Left lung (tissue), 10 donors: Measurements from ENCODE around the gene UBL4A. TPM values are rescaled to one million over a fixed set of nuclear protein-coding genes. Genes with fewer than 3 reads are reported as not detected.
A peak's percentile ranks its signal among the peaks of the same experiment; 100 is the strongest.

Source experiments
- ATAC-seq: fragments of 200-7000 bp; cut with Tn5 transposase; one replicate; pipeline ENCODE4 v1.9.1; 2020; ENCODE audit warnings: moderate library complexity
- DNase-seq, 4 donors: peaks; one replicate each; pipeline ENCODE4 v3.0.0-alpha.2; 2013 to 2020
- H3K27ac ChIP-seq, 2 donors: fragments of 200-600 bp; sonication (generic) in 1 of 2; one replicate each; pipeline versions ENCODE4 v1.5.0 to v1.8.0; 2020 to 2021
- H3K27me3 ChIP-seq, 2 donors: fragments of 200-600 bp; sonication (generic) in 1 of 2; one replicate each; pipeline versions ENCODE4 v1.5.0 to v1.8.0; 2020 to 2021
- H3K36me3 ChIP-seq, 2 donors: fragments of 200-600 bp; sonication (generic) in 1 of 2; one replicate each; pipeline versions ENCODE4 v1.5.0 to v1.8.0; 2020 to 2021
- H3K4me1 ChIP-seq, 2 donors: fragments of 200-600 bp; one replicate each; pipeline ENCODE4 v1.8.0; 2021
- H3K4me3 ChIP-seq, 2 donors: fragments of 200-600 bp; sonication (generic) in 1 of 2; one replicate each; pipeline versions ENCODE4 v1.5.0 to v1.8.0; 2020 to 2021; ENCODE audit warnings: mild to moderate bottlenecking in 1 of 2
- H3K9me3 ChIP-seq, 2 donors: fragments of 200-600 bp; sonication (generic) in 1 of 2; one replicate each; pipeline versions ENCODE4 v1.5.0 to v1.8.0; 2020 to 2021
- CTCF ChIP-seq, 2 donors: fragments of 200-600 bp; sonication (generic) in 1 of 2; IDR thresholded peaks; one replicate each; pipeline versions ENCODE4 v1.5.0 to v1.8.0; 2021; ENCODE audit warnings: antibody characterized with exemption in 2 of 2
- intact Hi-C, 2 donors: fragments of 100-400 bp; cut with DNase I; formaldehyde crosslinking; loops; one replicate each; pipeline versions ENCODE4 v1.11.2 to v1.14.2; 2022
- polyA plus RNA-seq, 6 donors: library from polyadenylated mRNA; unstranded; fragments of 120-200 nt; gene quantifications; one replicate each; pipeline ENCODE4 v1.2.1, GENCODE V29; 2013; ENCODE audit not compliant: insufficient read length in 6 of 6
- total RNA-seq, 2 donors: library from RNA; stranded (reverse); fragmentation: NEBNext Ultra II Directional; extraction: Animal tissue kit (Norgen Biotek cat#: 25700); gene quantifications; one replicate each; pipeline ENCODE4 v1.2.1, GENCODE V29; 2021
- donor health status: DM: no; HTN: yes; CAD: no.
- donor health status: DM: no; HTN: no; CAD: no.

Gene UBL4A
- total and polyA plus RNA-seq, 8 donors, result 24.7 to 37.9 (median 29.1) TPM

GRCh38 chrX:154444755-154445246, 41.6 kb downstream of the UBL4A start:
- Histone ChIP-seq H3K9me3 (no peaks in the 10 kb centered on the region), H3K27me3 (no peaks in the 10 kb centered on the region), H3K27ac (peak overlapping the region in 1 of 2 donors; percentile 74), H3K36me3 (peaks cover 0 to 60% of the 10 kb centered on the region in 2 donors), H3K4me3 (peak overlapping the region; percentile 44 to 66), H3K4me1 (peaks cover 0 to 13% of the 10 kb centered on the region in 2 donors)
- no peak for TF ChIP-seq CTCF (IDR thresholded peaks at IDR 0.05)
- ATAC-seq, result no peak
- intact Hi-C loops, result no loop called here
- DNase-seq, result no peak

GRCh38 chrX:154443992-154444754, 42.2 kb downstream of the UBL4A start, which contains the start of gene FAM50A:
FAM50A (plus strand) TSS chrX:154444141; CDS start chrX:154444236, 95 bp downstream.
- peak in 3 of 4 donors; percentile 74 to 94 (median 79) for DNase-seq
- ATAC-seq, result peak; percentile 89
- H3K9me3 ChIP-seq, result no peaks in the 10 kb centered on the region
- peaks cover 0 to 13% of the 10 kb centered on the region in 2 donors for H3K4me1 ChIP-seq
- no peaks in the 10 kb centered on the region for H3K27me3 ChIP-seq
- H3K4me3 ChIP-seq, result peak within 1 kb of the TSS; percentile 44 to 66
- TF ChIP-seq CTCF (IDR thresholded peaks at IDR 0.05), result no peak
- intact Hi-C loops, result no loop called here
- peaks cover 0 to 59% of the 10 kb centered on the region in 2 donors for H3K36me3 ChIP-seq
- peak within 1 kb of the TSS; percentile 67 to 74 for H3K27ac ChIP-seq

- H3K9me3 ChIP-seq, result no peaks in the 10 kb centered on the region
- peak overlapping the region in 1 of 2 donors; percentile 66 for H3K4me3 ChIP-seq
- peaks cover 0 to 56% of the 10 kb centered on the region in 2 donors for H3K36me3 ChIP-seq
- peak; percentile 5 for ATAC-seq
- intact Hi-C loops, result no loop called here
- H3K4me1 ChIP-seq, result peaks cover 0 to 19% of the 10 kb centered on the region in 2 donors
- no peaks in the 10 kb centered on the region for H3K27me3 ChIP-seq
- peak overlapping the region; percentile 58 to 67 for H3K27ac ChIP-seq
- DNase-seq, result no peak
- no peak for TF ChIP-seq CTCF (IDR thresholded peaks at IDR 0.05)
Observed at GRCh38 chrX:154443479-154443910, 42.9 kb downstream of the UBL4A start.

- ATAC-seq (no peak), DNase-seq (no peak)
- no peak for TF ChIP-seq CTCF (IDR thresholded peaks at IDR 0.05)
- Histone ChIP-seq H3K4me1 (peaks cover 0 to 26% of the 10 kb centered on the region in 2 donors), H3K36me3 (peaks cover 0 to 48% of the 10 kb centered on the region in 2 donors), H3K4me3 (no peak overlapping the region), H3K27ac (no peak overlapping the region), H3K27me3 (no peaks in the 10 kb centered on the region), H3K9me3 (no peaks in the 10 kb centered on the region)
- intact Hi-C loops, result no loop called here
Observed at GRCh38 chrX:154441984-154442707, 44.3 kb downstream of the UBL4A start.

- H3K4me1 ChIP-seq, result peaks cover 0 to 26% of the 10 kb centered on the region in 2 donors
- peaks cover 0 to 44% of the 10 kb centered on the region in 2 donors for H3K36me3 ChIP-seq
- no peaks in the 10 kb centered on the region for H3K27me3 ChIP-seq
- DNase-seq (no peak), ATAC-seq (no peak)
- no peak overlapping the region for H3K4me3 ChIP-seq
- H3K9me3 ChIP-seq, result no peaks in the 10 kb centered on the region
- H3K27ac ChIP-seq, result no peak overlapping the region
- no peak for TF ChIP-seq CTCF (IDR thresholded peaks at IDR 0.05)
- intact Hi-C loops, result no loop called here
Observed at GRCh38 chrX:154441564-154441963, 44.9 kb downstream of the UBL4A start.
